Heart left ventricle (tissue), 16 donors: ENCODE measurements around the gene MRGPRE. TPM values are rescaled to one million over a fixed set of nuclear protein-coding genes. Genes with fewer than 3 reads are reported as not detected.

Experiments
- ATAC-seq, 4 donors: fragments of 200-7000 bp; cut with Tn5 transposase; one replicate each; pipeline ENCODE4 v1.9.1; 2020 to 2022; ENCODE audit warnings: moderate library complexity in 4 of 4, mild to moderate bottlenecking in 3 of 4, moderate number of reproducible peaks in 1 of 4
- DNase-seq, 5 donors: peaks; one replicate each; pipeline ENCODE4 v3.0.0-alpha.2; 2020
- H3K27ac ChIP-seq, 12 donors: fragments of 200-600 bp; sonication (generic) in 4 of 12; one replicate each; pipeline versions ENCODE4 v1.5.0 to v1.8.0; 2016 to 2022; ENCODE audit warnings: mild to moderate bottlenecking in 2 of 12
- H3K27me3 ChIP-seq, 9 donors: fragments of 200-600 bp; sonication (generic) in 2 of 9; one replicate each; pipeline versions ENCODE4 v1.5.1 to v1.8.0; 2016 to 2022; ENCODE audit warnings: mild to moderate bottlenecking in 3 of 9
- H3K36me3 ChIP-seq, 9 donors: fragments of 200-600 bp; sonication (generic) in 2 of 9; one replicate each; pipeline versions ENCODE4 v1.5.0 to v1.8.0; 2018 to 2022; ENCODE audit warnings: mild to moderate bottlenecking in 2 of 9
- H3K4me1 ChIP-seq, 12 donors: fragments of 200-600 bp; sonication (generic) in 4 of 12; one replicate each; pipeline versions ENCODE4 v1.5.0 to v1.8.0; 2016 to 2022; ENCODE audit warnings: mild to moderate bottlenecking in 3 of 12
- H3K4me3 ChIP-seq, 12 donors: fragments of 200-600 bp; sonication (generic) in 4 of 12; one replicate each; pipeline versions ENCODE4 v1.5.0 to v1.8.0; 2017 to 2022; ENCODE audit warnings: mild to moderate bottlenecking in 9 of 12, moderate library complexity in 4 of 12
- H3K9me3 ChIP-seq, 12 donors: fragments of 200-600 bp; sonication (generic) in 4 of 12; one replicate each; pipeline versions ENCODE4 v1.5.0 to v1.8.0; 2016 to 2022; ENCODE audit warnings: mild to moderate bottlenecking in 1 of 12
- POLR2A ChIP-seq, 2 donors: fragments of 450-650 bp; IDR thresholded peaks; one replicate each; pipeline ENCODE4 v1.6.1; 2017; ENCODE audit warnings: antibody characterized with exemption in 2 of 2, mild to moderate bottlenecking in 2 of 2, moderate library complexity in 2 of 2
- WGBS, 4 donors: extraction: QIAGEN DNeasy Blood & Tissue Kit in 2 of 4; methylation state at CpG; one replicate each; pipeline versions ENCODE4 v1.1.5 to v1.1.7; 2013 to 2018; 5-methylcytosine and 5-hydroxymethylcytosine counted together
- intact Hi-C, 10 donors: fragments of 100-400 bp; cut with DNase I; formaldehyde crosslinking; loops; one replicate each; pipeline versions ENCODE4 v1.11.1 to v1.14.2; 2022
- polyA plus RNA-seq, 2 donors: library from polyadenylated mRNA; stranded (reverse); fragments of 200-250 nt; gene quantifications; one replicate each; pipeline ENCODE4 v1.2.3, GENCODE V29; 2013
- total RNA-seq, 9 donors: library from RNA; depleted of rRNA in 2 of 9; stranded (reverse); fragments of >200 nt in 2 of 9; fragmentation: NEBNext Ultra II Directional in 3 of 9; extraction: Animal tissue kit (Norgen Biotek cat#: 25700) in 3 of 9; gene quantifications; one replicate each; pipeline versions ENCODE4 v1.1.0 to v1.2.4, GENCODE V29; 2016 to 2023
- TF ChIP-seq, protein P1 (sequence below), 12 donors: fragments of 200-600 bp; sonication (generic) in 4 of 12; IDR thresholded peaks; one replicate each; pipeline versions ENCODE4 v1.5.0 to v1.8.0; 2018 to 2022; ENCODE audit warnings: antibody characterized with exemption in 12 of 12, mild to moderate bottlenecking in 5 of 12
- donor health status: ischemic (EF 13 %, LVEDD 7.1; RV severe dilation, severe dysfunction).
- donor health status: healthy with polysubstance abuse.
- donor health status: DM: no; HTN: yes; CAD: no.
- donor health status: DM: no; HTN: no; CAD: no.
- donor health status: ischemic (EF 25% LVEDD 6.9; RV normal size, moderate dysfunction).
- donor health status: ischemic (EF 25% LVEDD 5.7; RV mildly dilated, moderate dysfunction).
- donor health status: healthy.
- donor health status: DM: yes; HTN: yes; CAD: no.
- donor health status: ischemic (EF 35%, LVEDD 5.7; RV mildly dilated, moderate dysfunction).
- donor health status: nonischemic (EF 11% LVEDD 7.7; RV severe dilation, severe dysfunction).
- donor health status: DM: yes; HTN: yes; CAD: no.
- donor health status: PGD.
- donor health status: ischemic (EF 29% LVEDD 5.4; RV normal size, mild dysfunction).
- donor health status: nonischemic (EF 23%, LVEDD 6.1; RV moderate dilation, normal function).

The MRGPRE gene
- total and polyA plus RNA-seq, 11 donors, result 0.30 to 2.3 (median 0.65) TPM; not detected in 4

DNA sequence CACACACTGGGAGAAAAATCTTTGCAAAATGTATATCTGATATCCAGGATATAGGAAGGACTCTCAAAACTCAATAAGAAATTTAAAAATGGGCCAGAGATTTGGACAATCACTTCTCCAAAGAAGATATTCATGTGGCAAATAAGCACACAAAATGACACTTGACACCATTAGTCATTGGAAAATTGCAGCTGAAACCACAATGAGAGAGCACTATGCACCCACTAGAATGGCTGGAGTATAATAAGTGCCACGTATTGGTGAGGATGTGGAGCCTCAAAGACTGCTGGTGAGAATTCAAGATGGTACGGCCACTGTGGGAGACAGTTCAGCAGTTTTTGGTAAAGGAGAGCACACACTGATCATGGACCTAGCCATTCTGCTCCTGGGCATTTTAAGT, 54.3 kb downstream of the MRGPRE start:
- DNase-seq (no peak), ATAC-seq (no peak)
- Histone ChIP-seq H3K27me3 (no peaks in the 10 kb centered on the region), H3K4me1 (no peaks in the 10 kb centered on the region), H3K9me3 (peaks cover 0 to 16% (median 8%) of the 10 kb centered on the region in 12 donors), H3K4me3 (no peak overlapping the region), H3K27ac (no peak overlapping the region), H3K36me3 (no peaks in the 10 kb centered on the region)
- 73 to 86% (median 77%) methylated on average over 2 of the region's 2 CpGs for WGBS, 4 donors
- no peak for TF ChIP-seq POLR2A (IDR thresholded peaks at IDR 0.05)
- TF ChIP-seq, protein P1, sequence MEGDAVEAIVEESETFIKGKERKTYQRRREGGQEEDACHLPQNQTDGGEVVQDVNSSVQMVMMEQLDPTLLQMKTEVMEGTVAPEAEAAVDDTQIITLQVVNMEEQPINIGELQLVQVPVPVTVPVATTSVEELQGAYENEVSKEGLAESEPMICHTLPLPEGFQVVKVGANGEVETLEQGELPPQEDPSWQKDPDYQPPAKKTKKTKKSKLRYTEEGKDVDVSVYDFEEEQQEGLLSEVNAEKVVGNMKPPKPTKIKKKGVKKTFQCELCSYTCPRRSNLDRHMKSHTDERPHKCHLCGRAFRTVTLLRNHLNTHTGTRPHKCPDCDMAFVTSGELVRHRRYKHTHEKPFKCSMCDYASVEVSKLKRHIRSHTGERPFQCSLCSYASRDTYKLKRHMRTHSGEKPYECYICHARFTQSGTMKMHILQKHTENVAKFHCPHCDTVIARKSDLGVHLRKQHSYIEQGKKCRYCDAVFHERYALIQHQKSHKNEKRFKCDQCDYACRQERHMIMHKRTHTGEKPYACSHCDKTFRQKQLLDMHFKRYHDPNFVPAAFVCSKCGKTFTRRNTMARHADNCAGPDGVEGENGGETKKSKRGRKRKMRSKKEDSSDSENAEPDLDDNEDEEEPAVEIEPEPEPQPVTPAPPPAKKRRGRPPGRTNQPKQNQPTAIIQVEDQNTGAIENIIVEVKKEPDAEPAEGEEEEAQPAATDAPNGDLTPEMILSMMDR (IDR thresholded peaks at IDR 0.05), result no peak
- intact Hi-C loops, result no loop called here

Other genes starting within 250 kb of the MRGPRE start
- gene NAP1L4, start 240.1 kb downstream of the MRGPRE start, total RNA-seq, result 100 to 1,000 TPM; 125 to 216 (median 178) TPM
- 100 to 1,000 TPM; 119 to 143 TPM for gene NAP1L4, start 240.1 kb downstream of the MRGPRE start, polyA plus RNA-seq
- 10 to 100 TPM; 10.2 to 29.3 (median 18.5) TPM for gene CARS1, start 175.0 kb downstream of the MRGPRE start, total RNA-seq
- gene CARS1, start 175.0 kb downstream of the MRGPRE start, polyA plus RNA-seq, result 10 to 100 TPM in 1 of 2 donors, 1 to 10 TPM in 1; 9.3 to 30.5 TPM
- 10 to 100 TPM; 10.1 to 27.7 (median 17.0) TPM for gene OSBPL5, start 67.1 kb downstream of the MRGPRE start, total RNA-seq
- 10 to 100 TPM; 11.1 to 11.2 TPM for gene OSBPL5, start 67.1 kb downstream of the MRGPRE start, polyA plus RNA-seq
- not detected for gene MRGPRG, start 13.6 kb downstream of the MRGPRE start, total RNA-seq
- gene MRGPRG, start 13.6 kb downstream of the MRGPRE start, polyA plus RNA-seq, result not detected
- gene ZNF195, start 146.7 kb upstream of the MRGPRE start, total RNA-seq, result 10 to 100 TPM in 2 of 9 donors, 1 to 10 TPM in 7; 7.4 to 14.9 (median 9.7) TPM
- gene ZNF195, start 146.7 kb upstream of the MRGPRE start, polyA plus RNA-seq, result 1 to 10 TPM; 5.6 to 8.1 TPM